GM21717 (cell line): Measurements from ENCODE around the gene STARD3.

Source experiments
- ATAC-seq: cut with Tn5 transposase; IDR thresholded peaks from one replicate; pipeline ENCODE4 v1.9.1; 2021; ENCODE audit warnings: mild to moderate bottlenecking, moderate library complexity; ENCODE audit not compliant: unreplicated experiment

STARD3 gene

DNA sequence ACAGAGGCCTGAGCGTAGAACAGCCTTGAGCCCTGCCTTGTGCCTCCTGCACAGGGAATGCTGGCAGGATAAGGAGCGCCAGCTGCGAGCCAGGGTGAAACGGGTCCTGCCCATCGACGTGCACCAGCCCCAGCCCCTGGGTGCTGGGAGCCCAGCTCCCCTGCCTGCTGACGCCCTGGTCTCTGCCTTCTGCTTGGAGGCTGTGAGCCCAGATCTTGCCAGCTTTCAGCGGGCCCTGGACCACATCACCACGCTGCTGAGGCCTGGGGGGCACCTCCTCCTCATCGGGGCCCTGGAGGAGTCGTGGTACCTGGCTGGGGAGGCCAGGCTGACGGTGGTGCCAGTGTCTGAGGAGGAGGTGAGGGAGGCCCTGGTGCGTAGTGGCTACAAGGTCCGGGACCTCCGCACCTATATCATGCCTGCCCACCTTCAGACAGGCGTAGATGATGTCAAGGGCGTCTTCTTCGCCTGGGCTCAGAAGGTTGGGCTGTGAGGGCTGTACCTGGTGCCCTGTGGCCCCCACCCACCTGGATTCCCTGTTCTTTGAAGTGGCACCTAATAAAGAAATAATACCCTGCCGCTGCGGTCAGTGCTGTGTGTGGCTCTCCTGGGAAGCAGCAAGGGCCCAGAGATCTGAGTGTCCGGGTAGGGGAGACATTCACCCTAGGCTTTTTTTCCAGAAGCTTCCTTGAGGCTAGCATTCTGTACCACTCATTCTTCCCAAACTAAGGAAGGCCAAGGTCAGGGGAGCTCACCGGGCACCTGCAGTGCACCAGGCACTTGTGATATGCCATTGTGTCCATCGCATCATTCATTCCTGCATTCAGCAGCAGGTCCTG, 33.2 kb downstream of the STARD3 start:
- no peak for ATAC-seq

- no peak for ATAC-seq
These were observed 33.8 kb downstream of the STARD3 start for GRCh38 chr17:39670746-39671145.

DNA sequence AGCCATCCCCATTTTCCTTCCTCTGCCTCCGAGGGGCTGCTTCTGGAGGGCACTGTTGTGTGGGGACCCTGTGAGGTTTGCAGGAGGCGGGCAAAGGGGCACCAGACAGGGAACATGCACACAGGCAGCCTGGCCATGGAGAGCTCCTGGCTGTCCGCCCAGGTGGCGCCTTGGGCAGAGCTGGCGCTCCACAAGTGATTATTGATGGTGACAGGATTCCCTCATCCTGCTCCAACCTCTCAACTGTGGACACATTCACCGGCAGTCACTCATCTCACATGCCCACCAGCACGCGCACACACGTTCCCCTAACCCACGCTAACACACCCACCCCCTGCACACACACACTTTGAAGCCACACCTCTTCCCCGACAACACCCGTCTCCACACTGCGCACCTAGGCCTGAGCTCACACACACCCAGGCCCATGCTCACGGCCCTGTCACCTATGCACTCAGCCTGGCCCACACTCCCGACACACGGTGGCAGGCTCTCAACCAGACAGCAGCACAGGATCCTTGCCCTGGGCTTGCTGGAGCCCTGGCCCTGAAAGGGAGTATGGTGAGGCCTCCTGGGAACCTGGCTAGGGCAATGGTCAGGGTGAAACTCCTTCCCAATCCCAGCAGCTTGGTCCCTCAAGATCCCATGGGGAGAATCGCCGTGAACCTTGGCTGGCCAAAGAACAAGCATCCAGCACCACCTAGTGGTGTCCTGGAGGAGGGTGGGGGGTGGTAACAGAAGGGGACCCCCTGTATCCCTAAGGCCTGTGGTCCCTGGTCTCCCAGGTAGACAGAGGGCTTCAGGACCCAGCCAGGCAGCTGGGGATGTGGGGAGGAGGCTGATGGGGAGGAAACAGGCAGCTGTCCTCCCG, 34.9 kb downstream of the STARD3 start:
- no peak for ATAC-seq

DNA sequence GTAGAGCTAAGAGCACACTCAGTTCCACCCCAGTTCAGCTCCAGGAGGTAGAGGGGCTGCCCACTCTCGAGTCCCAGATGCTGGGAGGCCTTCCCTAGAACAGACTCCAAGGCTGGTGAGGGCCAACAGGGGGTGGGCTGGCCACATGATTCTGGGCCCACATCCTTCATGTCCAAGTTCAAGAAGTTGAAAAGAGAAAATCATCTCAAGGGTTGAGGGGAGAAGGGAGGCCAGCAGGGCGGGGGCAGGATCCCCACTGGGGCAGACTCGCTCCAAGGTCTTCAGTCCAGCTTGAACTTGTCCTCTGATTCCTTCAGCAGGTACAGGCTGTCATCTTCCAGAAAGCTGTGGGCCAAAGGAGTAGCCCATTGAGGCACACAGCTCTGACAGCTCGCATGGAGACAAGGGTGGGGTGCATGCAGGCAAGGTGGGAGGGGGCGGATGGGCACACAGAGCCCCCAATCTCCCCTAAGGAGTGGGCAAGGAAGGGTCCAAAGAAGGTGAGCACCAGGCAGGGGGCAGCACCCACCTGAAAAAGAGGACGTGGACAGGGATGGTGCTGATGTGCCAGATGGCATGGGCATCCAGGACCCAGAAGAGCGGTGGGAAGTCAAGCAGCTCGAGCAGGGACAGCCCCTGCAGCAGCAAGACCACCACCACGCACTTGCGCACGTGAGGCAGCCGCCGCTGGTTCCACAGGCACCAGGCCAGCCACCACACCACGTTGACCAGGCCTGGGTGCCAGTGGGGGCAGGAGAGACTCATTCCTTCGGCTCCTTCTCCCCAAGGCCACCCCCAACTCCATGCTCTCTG, 35.8 kb downstream of the STARD3 start:
- ATAC-seq = no peak

- no peak for ATAC-seq
These were observed 36.6 kb downstream of the STARD3 start for GRCh38 chr17:39673335-39674081.

DNA sequence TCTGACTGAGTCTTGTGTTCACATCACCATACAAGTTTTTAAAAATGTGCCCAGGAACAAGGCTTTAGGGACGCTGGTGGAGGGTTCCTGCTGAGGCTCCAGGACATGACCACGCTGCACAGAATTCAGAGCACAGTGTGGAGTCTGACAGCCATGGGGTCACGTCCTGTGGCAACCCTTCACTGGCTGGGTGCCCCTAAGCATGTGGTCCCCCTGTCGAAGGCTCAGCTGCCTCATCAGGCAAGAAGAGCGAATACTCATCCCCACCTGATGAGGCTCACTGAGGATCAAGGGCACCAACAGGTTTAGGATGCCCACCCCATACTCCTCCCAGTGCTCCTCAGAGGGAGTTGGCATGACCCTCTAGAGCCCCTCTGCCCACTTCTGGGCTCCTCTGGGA, 37.2 kb downstream of the STARD3 start:
- ATAC-seq = no peak

- no peak for ATAC-seq
These were observed 37.9 kb downstream of the STARD3 start for GRCh38 chr17:39674702-39675389.

GRCh38 chr17:39675390-39676082, 38.6 kb downstream of the STARD3 start:
- no peak for ATAC-seq

GRCh38 chr17:39676198-39676819, 39.4 kb downstream of the STARD3 start:
- no peak for ATAC-seq

DNA sequence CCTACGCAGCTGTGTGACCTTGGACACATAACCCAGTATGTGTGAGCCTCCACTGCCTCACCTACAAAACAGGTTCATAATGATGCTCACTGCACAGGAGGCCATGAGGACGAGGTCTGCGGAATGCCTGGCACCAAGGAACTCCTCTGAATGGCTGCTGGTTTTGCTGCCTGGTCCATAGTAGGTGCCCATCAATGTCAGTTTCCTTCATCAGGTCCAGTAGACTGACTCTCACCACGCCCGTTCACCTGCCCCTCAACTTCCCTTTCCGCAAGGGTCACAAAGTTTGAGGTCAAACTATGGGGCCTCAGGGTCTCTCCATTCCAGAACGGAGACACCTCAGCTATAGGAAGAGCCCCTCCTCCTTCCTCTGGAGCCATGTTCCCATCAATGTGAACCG, 40.1 kb downstream of the STARD3 start:
- no peak for ATAC-seq

- no peak for ATAC-seq
These were observed 40.8 kb downstream of the STARD3 start for GRCh38 chr17:39677542-39678339.

DNA sequence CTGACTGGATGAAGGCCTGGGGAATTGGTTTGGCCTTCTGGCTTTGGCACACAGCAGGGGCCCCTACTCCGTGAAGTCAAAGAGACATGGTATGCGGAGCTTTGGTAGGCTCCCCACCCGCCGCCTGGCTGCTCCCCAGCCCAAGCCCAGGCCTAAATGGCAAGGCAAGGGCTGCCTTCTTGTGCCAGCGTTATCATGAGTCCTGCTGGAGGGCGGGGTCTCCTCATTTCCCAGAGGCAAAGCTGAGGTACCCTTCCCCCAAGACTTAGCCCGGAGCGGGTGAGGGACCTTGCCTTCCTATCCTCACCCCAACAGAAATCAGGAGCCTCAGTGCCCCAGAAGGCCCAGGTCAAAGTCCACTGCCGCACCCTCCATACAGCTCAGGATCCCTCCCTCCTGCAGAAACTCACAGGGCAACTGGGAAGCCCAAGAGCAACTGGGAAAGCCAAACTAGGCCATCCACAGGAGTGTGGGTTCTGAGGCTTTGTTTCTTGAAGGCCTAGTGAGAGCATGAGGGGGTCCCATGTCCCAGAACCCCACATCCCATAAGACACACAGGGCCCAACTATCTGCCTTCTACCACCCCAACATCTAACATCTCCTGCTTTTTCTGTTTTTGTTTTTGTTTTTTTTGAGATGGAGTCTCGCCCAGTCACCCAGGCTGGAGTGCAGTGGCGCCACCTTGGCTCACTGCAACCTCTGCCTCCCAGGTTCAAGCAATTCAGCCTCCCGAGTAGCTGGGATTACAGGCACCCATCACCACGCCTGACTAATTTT, 41.6 kb downstream of the STARD3 start:
- ATAC-seq = no peak

GRCh38 chr17:39679521-39680192, 42.7 kb downstream of the STARD3 start:
- no peak for ATAC-seq

- no peak for ATAC-seq
These were observed 46.5 kb downstream of the STARD3 start for GRCh38 chr17:39683295-39683939.

- ATAC-seq = no peak
These were observed 47.6 kb downstream of the STARD3 start for GRCh38 chr17:39684369-39685192.
